Ishikawa (cell line): ENCODE measurements around the gene COP1.

Source experiments
- CREB1 ChIP-seq: IDR thresholded peaks from 2 replicates; pipeline ENCODE4 v1.6.1; 2012; ENCODE audit warnings: low read depth
- FOXM1 ChIP-seq: IDR thresholded peaks from 2 replicates; pipeline ENCODE4 v1.6.1; 2012; ENCODE audit warnings: low read depth, borderline replicate concordance
- MAX ChIP-seq: IDR thresholded peaks from 2 replicates; pipeline ENCODE4 v1.6.1; 2012
- REST ChIP-seq: IDR thresholded peaks from 2 replicates; pipeline ENCODE4 v1.6.1; 2012; ENCODE audit warnings: low read depth, mild to moderate bottlenecking
- TCF12 ChIP-seq: IDR thresholded peaks from 2 replicates; pipeline ENCODE4 v1.6.1; 2012; ENCODE audit warnings: low read depth
- YY1 ChIP-seq: IDR thresholded peaks from 2 replicates; pipeline ENCODE4 v1.6.1; 2012; ENCODE audit warnings: low read depth
- ZBTB7A ChIP-seq: IDR thresholded peaks from 2 replicates; pipeline ENCODE4 v1.6.1; 2012; ENCODE audit warnings: low read depth

DNA sequence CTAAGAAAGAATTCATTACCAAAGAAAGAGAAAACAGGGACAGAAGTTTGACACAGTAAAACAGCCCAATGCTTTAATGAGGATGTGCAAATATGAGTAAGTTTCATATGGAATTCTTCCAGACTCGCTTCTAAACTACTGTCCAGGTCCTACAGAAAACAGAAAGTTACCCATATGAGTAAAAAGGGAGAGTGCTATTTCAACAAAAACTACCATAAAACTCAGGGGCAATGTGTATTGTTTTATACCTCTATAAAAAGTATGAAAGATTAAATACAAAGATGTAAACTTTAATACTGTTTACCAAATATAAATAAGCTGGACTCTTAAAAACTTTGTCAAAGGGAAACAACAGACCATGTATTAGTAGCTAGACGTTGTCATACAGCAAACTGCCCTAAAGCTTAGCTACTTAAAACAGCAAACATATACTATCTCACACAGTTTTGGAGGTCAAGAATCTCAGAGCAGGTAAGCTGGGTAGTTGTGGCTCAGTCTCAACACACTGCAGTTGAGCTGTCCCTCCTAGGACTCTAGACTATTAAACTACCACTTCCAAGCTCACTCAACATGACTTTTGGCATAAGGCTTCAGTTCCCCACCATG, 174.9 kb downstream of the COP1 start:
- TF ChIP-seq CREB1, result no peak
- TF ChIP-seq REST, result no peak
- no peak for TF ChIP-seq YY1
- TF ChIP-seq TCF12, result no peak
- no peak for TF ChIP-seq ZBTB7A
- TF ChIP-seq FOXM1, result no peak
- no peak for TF ChIP-seq MAX
